Right cardiac atrium (tissue), 5 donors: ENCODE data around the gene PCBP3. TPM values are rescaled to one million over a fixed set of nuclear protein-coding genes. Genes with fewer than 3 reads are reported as not detected.
A peak's percentile ranks its signal among the peaks of the same experiment; 100 is the strongest.

ENCODE experiments used
- ATAC-seq, 2 donors: fragments of 200-7000 bp; cut with Tn5 transposase; one replicate each; pipeline versions ENCODE4 v1.8.0 to v1.9.1; 2020; ENCODE audit warnings: moderate library complexity in 2 of 2, mild to moderate bottlenecking in 1 of 2
- DNase-seq, 3 donors: peaks; one replicate each; pipeline ENCODE4 v3.0.0-alpha.2; 2020
- H3K27ac ChIP-seq: one replicate; pipeline ENCODE4 v1.5.1; 2013; ENCODE audit warnings: mild to moderate bottlenecking, low read length, control low read depth, moderate library complexity
- H3K27me3 ChIP-seq: one replicate; pipeline ENCODE4 v1.6.1; 2013; ENCODE audit not compliant: control insufficient read depth, insufficient read depth
- H3K4me1 ChIP-seq: one replicate; pipeline ENCODE4 v1.6.1; 2013; ENCODE audit warnings: low read length; ENCODE audit not compliant: control insufficient read depth, insufficient read depth
- H3K4me3 ChIP-seq: one replicate; pipeline ENCODE4 v1.5.1; 2013; ENCODE audit warnings: low read length, control low read depth
- H3K9me3 ChIP-seq: one replicate; pipeline ENCODE4 v1.6.1; 2013; ENCODE audit warnings: low read length; ENCODE audit not compliant: control insufficient read depth
- WGBS: extraction: QIAGEN DNeasy Blood & Tissue Kit; methylation state at CpG from one replicate; pipeline ENCODE4 v1.1.7; 2013; 5-methylcytosine and 5-hydroxymethylcytosine counted together
- intact Hi-C, 4 donors: fragments of 100-400 bp; cut with DNase I; formaldehyde crosslinking; loops; one replicate each; pipeline versions ENCODE4 v1.11.0 to v1.14.0; 2022 to 2023
- polyA plus RNA-seq: library from polyadenylated mRNA; stranded (reverse); fragments of 200-250 nt; gene quantifications from one replicate; pipeline ENCODE4 v1.2.3, GENCODE V29; 2013
- total RNA-seq, 4 donors: library from RNA; stranded (reverse); fragmentation: NEBNext Ultra II Directional; extraction: Animal tissue kit (Norgen Biotek cat#: 25700); gene quantifications; one replicate each; pipeline ENCODE4 v1.2.1, GENCODE V29; 2021
- donor health status: healthy with polysubstance abuse.
- donor health status: DM: no; HTN: yes; CAD: no.
- donor health status: DM: no; HTN: no; CAD: no.
- donor health status: DM: no; HTN: yes; CAD: no; lungs with severe emphysema.
- donor health status: DM: yes; HTN: yes; CAD: no.

PCBP3 gene
- total and polyA plus RNA-seq, 5 donors, result 1.2 to 4.9 (median 3.4) TPM

DNA sequence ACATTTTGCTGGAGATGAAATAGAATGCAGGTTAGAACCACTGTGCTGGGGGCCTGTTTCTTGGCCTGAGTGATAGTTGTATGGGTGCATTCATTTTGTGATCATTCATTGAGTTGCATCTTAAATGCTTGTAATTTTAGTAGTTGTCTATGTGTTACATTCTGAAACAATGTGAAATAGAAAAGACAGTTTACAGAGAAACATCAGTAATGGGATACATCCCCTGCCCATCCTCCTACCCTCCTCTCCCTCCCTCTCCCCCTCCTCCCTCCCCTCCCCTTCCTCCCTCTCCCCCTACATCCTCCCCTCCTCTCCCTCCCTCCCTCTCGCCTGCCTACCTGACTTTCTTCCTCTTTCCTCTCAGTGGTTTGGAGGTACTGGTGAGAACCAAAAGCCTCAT lies 283.5 kb downstream of the PCBP3 start:
- no peaks in the 10 kb centered on the region for H3K4me1 ChIP-seq
- no peak overlapping the region for H3K4me3 ChIP-seq
- intact Hi-C loops, result loop anchor here in 1 of 4 donors (10.0 kb wide), 1 partner anchor 372 kb away; no protein-coding TSS in a partner anchor
- no peaks in the 10 kb centered on the region for H3K9me3 ChIP-seq
- no peak overlapping the region for H3K27ac ChIP-seq
- ATAC-seq, result no peak
- 63% methylated on average over 1 of the region's 1 CpG for WGBS
- H3K27me3 ChIP-seq, result no peaks in the 10 kb centered on the region
- no peak for DNase-seq

DNA sequence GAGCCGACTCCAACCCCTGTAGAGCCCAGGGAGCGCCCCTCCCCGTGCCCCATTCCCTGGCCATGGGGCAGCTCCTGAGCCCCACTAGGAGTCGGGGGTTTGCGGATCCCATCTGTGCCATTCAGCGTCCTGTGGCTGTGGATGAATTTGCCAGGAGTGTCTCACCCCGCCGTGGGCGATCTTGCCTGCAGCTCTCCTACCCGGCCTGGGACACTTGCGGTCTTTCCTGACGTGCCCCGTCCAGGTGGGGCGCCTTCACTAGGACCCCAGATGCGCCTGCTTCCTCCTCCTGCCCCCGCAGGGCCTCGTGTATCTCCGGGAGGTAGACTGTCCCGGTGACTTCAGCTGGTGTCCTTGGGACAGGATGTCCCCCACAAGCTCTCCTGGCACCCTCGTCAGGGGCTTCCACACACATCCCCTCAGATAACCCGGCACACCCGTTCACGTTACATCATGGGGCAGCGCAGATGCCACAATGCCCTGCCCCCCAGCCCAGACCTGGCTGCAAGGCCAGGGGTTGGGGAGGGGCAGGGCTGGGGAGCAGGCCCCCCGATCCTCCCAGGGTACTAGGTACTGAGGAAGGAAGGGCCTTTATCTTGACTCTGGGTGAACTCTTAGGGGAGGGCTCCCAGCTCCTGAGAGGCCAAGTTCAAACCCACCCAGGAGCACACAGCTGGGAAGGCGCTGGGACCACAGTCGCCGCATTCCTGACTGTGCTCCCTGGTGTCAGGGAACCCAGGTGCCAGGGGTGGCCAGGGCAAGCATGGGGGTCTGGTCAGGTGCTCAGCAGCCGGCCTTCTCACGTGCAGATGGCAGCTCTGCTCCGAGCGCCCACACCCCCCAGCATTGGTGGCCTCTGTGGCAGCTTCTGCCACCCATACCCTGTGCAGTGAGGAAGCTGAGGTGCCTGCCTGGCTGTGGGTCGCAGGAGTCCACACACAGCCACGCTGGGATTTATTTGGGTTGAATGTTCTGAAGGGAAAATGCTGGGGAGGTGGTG lies 284.6 kb downstream of the PCBP3 start:
- H3K27ac ChIP-seq, result no peak overlapping the region
- H3K27me3 ChIP-seq, result no peaks in the 10 kb centered on the region
- WGBS, result 85% methylated on average over 34 of the region's 34 CpGs
- ATAC-seq (peak in 1 of 2 donors; percentile 29), DNase-seq (no peak)
- H3K9me3 ChIP-seq, result no peaks in the 10 kb centered on the region
- no peaks in the 10 kb centered on the region for H3K4me1 ChIP-seq
- no peak overlapping the region for H3K4me3 ChIP-seq
- intact Hi-C loops, result loop anchor here in 1 of 4 donors (10.0 kb wide), 1 partner anchor 373 kb away; no protein-coding TSS in a partner anchor

DNA sequence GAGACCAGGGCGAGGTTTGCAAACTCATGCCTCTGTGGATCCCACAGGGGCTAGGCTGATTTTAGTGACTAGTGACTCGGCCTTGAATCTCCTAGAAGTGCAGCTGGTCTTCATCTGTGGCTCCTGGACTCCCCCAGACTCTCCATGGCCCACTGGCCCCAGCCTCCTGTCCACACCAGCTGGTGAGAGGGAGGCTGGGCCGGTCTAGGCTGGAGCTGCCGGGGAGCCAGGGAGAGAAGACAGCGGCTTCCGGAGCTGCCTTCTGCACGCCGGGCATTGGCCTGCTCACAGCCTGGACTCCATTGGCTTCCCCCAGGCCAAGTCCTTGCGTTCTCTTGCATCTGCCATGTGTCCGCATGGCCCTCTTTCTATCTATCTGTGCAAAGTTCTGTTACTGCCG lies 285.9 kb downstream of the PCBP3 start:
- no peaks in the 10 kb centered on the region for H3K9me3 ChIP-seq
- ATAC-seq, result peak; percentile 26 to 39
- 81% methylated on average over 11 of the region's 11 CpGs for WGBS
- no peak overlapping the region for H3K4me3 ChIP-seq
- intact Hi-C loops, result loop anchor here in 1 of 4 donors (10.0 kb wide), 1 partner anchor 375 kb away; no protein-coding TSS in a partner anchor
- no peak for DNase-seq
- H3K4me1 ChIP-seq, result no peaks in the 10 kb centered on the region
- H3K27me3 ChIP-seq, result no peaks in the 10 kb centered on the region
- H3K27ac ChIP-seq, result no peak overlapping the region

DNA sequence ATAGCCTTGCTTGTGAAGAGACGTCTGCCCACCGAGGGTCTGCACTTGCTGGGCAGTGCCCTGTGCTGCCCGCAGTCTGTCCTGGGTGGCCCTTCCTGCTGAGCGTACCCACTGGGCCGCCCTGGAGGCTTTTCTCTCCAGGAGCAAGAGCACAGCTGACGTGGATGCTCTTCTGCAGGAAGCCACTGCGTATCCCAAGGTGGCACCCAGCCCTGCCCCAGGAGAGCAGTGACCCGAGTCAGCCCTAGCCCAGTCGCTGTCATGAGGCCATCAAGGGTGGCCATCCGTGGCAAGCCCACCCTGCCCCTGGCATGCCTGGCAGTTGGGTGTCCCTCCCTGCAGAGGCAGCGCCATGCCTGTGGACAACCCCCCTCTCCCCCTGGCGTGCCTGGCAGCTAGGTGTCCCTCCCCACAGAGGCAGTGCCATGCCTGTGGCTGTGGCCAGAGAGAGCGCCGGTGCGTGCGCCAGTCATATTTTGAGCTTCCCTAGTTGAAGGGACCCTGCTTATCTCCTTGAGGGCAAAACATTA lies 286.8 kb downstream of the PCBP3 start:
- no peak overlapping the region for H3K4me3 ChIP-seq
- DNase-seq (no peak), ATAC-seq (no peak)
- H3K27ac ChIP-seq, result no peak overlapping the region
- no peaks in the 10 kb centered on the region for H3K4me1 ChIP-seq
- H3K9me3 ChIP-seq, result no peaks in the 10 kb centered on the region
- intact Hi-C loops, result no loop called here
- WGBS, result 88% methylated on average over 16 of the region's 16 CpGs
- no peaks in the 10 kb centered on the region for H3K27me3 ChIP-seq

DNA sequence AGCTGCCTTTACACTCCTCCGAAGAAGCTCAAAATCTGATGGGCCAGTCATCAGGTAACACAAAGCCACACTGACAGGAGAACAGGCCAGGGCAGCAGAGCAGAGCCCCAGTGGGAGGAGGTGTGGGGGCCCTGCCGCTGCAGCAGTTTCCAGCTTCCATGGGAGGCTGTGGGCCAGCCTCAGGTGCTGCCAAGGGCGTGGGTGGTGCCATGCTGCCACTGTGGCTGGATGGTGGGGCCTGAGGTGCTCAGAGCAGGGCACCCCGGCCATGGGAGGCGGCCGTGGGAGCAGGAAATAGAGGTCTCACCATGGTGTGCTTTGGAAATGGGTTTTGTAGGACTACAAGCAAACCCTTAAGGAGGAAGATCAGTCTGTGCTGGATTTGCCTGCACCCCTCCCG lies 287.3 kb downstream of the PCBP3 start:
- H3K4me3 ChIP-seq, result no peak overlapping the region
- no peak overlapping the region for H3K27ac ChIP-seq
- intact Hi-C loops, result no loop called here
- ATAC-seq (no peak), DNase-seq (no peak)
- H3K27me3 ChIP-seq, result no peaks in the 10 kb centered on the region
- no peaks in the 10 kb centered on the region for H3K9me3 ChIP-seq
- WGBS, result 76% methylated on average over 7 of the region's 7 CpGs
- H3K4me1 ChIP-seq, result no peaks in the 10 kb centered on the region

DNA sequence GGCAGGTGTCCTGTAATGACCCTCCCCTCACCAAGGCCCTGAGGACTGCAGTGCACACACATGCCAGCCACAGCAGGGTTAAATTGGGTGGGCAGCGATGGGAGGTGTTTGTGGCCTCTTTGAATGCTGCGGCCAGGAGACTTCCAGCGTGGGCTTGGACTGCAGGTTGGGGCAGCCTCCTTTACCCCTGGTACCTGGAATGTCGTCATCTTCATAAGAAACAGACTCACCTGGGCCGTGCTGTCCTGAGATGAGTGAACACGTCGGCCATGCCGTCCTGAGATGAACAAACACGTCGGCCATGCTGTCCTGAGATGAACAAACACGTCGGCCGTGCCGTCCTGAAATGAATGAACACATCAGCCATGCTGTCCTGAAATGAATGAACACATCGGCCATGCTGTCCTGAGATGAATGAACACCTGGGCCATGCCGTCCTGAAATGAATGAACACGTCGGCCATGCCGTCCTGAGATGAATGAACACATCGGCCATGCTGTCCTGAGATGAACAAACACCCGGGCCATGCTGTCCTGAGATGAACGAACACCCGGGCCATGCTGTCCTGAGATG lies 288.0 kb downstream of the PCBP3 start:
- ATAC-seq, result no peak
- H3K9me3 ChIP-seq, result no peaks in the 10 kb centered on the region
- no peak for DNase-seq
- H3K4me3 ChIP-seq, result no peak overlapping the region
- H3K27ac ChIP-seq, result no peak overlapping the region
- 90% methylated on average over 23 of the region's 23 CpGs for WGBS
- intact Hi-C loops, result no loop called here
- H3K4me1 ChIP-seq, result no peaks in the 10 kb centered on the region
- no peaks in the 10 kb centered on the region for H3K27me3 ChIP-seq

DNA sequence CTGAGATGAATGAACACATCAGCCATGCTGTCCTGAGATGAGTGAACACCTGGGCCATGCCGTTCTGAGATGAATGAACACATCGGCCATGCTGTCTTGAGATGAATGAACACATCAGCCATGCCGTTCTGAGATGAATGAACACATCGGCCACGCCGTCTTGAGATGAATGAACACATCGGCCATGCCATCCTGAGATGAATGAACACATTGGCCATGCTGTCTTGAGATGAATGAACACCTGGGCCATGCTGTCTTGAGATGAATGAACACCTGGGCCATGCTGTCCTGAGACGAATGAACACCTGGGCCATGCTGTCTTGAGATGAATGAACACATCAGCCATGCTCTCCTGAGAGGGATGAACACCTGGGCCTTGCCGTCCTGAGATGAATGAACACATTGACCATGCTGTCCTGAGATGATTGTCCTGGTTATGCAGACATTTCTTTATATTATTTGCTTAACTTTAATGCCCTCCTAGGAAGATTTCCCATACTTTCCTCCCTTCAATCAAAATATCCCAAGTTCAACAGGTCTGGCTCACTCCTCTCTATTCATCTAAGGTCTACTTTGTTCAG lies 289.5 kb downstream of the PCBP3 start:
- no peaks in the 10 kb centered on the region for H3K9me3 ChIP-seq
- WGBS, result 73% methylated on average over 9 of the region's 9 CpGs
- intact Hi-C loops, result no loop called here
- no peak overlapping the region for H3K4me3 ChIP-seq
- H3K27me3 ChIP-seq, result no peaks in the 10 kb centered on the region
- no peak for DNase-seq
- no peak for ATAC-seq
- no peaks in the 10 kb centered on the region for H3K4me1 ChIP-seq
- H3K27ac ChIP-seq, result no peak overlapping the region

DNA sequence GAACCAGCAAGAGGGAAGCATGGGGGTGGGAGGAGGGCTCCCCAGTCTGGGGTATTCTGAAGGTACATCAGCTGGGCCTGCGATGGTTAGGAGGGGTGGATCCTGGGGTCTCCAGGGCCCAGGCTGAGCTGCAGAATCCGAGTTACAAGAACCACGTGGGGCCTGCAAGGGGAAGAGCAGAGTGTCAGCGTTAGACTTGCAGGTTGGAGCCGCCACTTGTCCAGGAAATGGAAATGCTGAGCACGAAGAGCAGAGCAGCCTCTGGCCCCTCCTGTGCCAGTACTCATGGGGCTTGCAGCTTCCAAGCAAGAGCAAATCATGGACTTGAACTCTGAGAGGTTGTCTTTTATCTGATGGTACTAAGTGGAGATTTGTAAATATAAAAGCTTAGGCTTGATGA lies 290.6 kb downstream of the PCBP3 start:
- Histone ChIP-seq H3K27ac (no peak overlapping the region), H3K4me1 (no peaks in the 10 kb centered on the region), H3K27me3 (no peaks in the 10 kb centered on the region), H3K9me3 (no peaks in the 10 kb centered on the region), H3K4me3 (no peak overlapping the region)
- no peak for DNase-seq
- WGBS, result 68% methylated on average over 6 of the region's 6 CpGs
- ATAC-seq, result no peak
- intact Hi-C loops, result no loop called here

DNA sequence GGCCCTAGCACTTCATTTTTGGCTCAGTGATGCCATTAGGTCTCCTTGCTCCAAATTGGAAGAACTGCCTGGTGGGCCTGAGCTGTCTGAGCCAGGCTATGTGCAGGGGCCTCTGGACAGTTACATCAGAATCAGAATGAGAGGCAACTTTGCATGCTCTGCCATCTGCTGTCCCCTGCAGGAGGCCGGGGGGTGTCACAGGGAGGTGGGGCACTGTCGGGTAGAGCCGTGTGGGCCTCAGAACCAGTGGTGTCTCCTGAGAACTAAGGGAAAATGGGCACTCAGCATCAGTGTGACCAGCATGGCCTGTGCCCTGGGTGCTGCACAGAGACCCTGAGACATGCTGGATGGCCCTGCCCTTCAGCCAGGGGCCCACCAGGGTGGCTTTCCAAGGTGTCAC lies 291.0 kb downstream of the PCBP3 start:
- no peak overlapping the region for H3K4me3 ChIP-seq
- no peaks in the 10 kb centered on the region for H3K27me3 ChIP-seq
- H3K4me1 ChIP-seq, result no peaks in the 10 kb centered on the region
- 72% methylated on average over 3 of the region's 3 CpGs for WGBS
- intact Hi-C loops, result no loop called here
- no peaks in the 10 kb centered on the region for H3K9me3 ChIP-seq
- no peak overlapping the region for H3K27ac ChIP-seq
- ATAC-seq (no peak), DNase-seq (peak in 1 of 3 donors; percentile 43)

DNA sequence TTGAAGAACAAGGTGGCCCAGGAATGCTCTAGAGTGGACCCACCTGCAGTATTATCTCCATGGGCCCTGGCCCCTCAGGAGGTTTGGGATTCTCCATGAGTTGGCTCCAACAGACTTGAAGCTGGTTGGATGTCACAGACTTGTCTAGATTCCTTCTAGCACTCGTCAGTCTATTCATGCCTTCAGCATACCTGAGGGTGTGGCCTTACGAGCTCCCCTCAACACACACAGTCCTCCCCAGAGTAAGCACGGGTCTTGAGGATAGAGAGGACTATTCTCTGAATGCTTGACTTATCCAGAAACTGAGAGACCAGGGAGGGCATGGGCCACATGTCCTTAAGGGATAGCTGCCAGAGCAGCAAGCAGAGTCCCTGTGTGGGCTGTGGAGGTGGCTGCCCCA lies 292.1 kb downstream of the PCBP3 start:
- Histone ChIP-seq H3K27me3 (no peaks in the 10 kb centered on the region), H3K27ac (no peak overlapping the region), H3K4me3 (no peak overlapping the region), H3K9me3 (no peaks in the 10 kb centered on the region), H3K4me1 (no peaks in the 10 kb centered on the region)
- DNase-seq (no peak), ATAC-seq (no peak)
- 77% methylated on average over 3 of the region's 3 CpGs for WGBS
- intact Hi-C loops, result no loop called here
